Endothelial cell of umbilical vein (primary cell): ENCODE measurements around the gene MGAT5. TPM values are rescaled to one million over a fixed set of nuclear protein-coding genes. Genes with fewer than 3 reads are reported as not detected.

Experiments
- BruUV-seq: library from RNA; stranded (reverse); fragments of 400-500 nt; replicated peaks from 2 replicates; lab custom pipeline; 2021; lab: Mats Ljungman, UMichigan
- CTCF ChIA-PET: fragments of 300-600, 350-600 bp; sonication (Branson Sonifier 250); formaldehyde crosslinking; loops from one replicate; lab custom pipeline; 2021; ENCODE audit warnings: antibody characterized with exemption, inconsistent platforms; lab: Charles Lee
- POLR2A ChIA-PET: fragments of 300-600, 350-600 bp; sonication (Branson Sonifier 250); formaldehyde crosslinking; loops from one replicate; lab custom pipeline; 2021; ENCODE audit warnings: antibody characterized with exemption, inconsistent platforms; lab: Charles Lee
- DNase-seq: peaks from one replicate; pipeline ENCODE4 v3.0.0-alpha.2; 2011; ENCODE audit warnings: low read depth, low spot score
- FAIRE-seq: peaks from 2 replicates; lab custom pipeline; 2011; peaks lifted over from hg19 to GRCh38; lab: Jason Lieb, UNC
- H2AFZ ChIP-seq: 2 replicates; pipeline ENCODE4 v1.6.0; 2012; ENCODE audit warnings: low read depth, low read length, control low read depth, inconsistent platforms
- H3K27ac ChIP-seq: 2 replicates; pipeline ENCODE4 v1.5.1; 2011; ENCODE audit warnings: low read depth, mild to moderate bottlenecking, control low read depth, low read length, moderate library complexity; ENCODE audit not compliant: insufficient read depth
- H3K27me3 ChIP-seq, 2 experiments: 2 replicates each; pipeline versions ENCODE4 v1.6.0 to v1.6.1; 2011; ENCODE audit warnings: low read length in 2 of 2, mixed read lengths in 1 of 2; ENCODE audit not compliant: control insufficient read depth in 2 of 2, insufficient read depth in 2 of 2
- H3K36me3 ChIP-seq, 2 experiments: 2 replicates in 1 of 2; 3 replicates in 1 of 2; pipeline ENCODE4 v1.5.1; 2011; ENCODE audit warnings: low read length in 2 of 2, mild to moderate bottlenecking in 1 of 2, moderate library complexity in 1 of 2; ENCODE audit not compliant: control insufficient read depth in 2 of 2, insufficient read depth in 2 of 2; ENCODE audit errors: extremely low read depth in 1 of 2
- H3K4me1 ChIP-seq: 3 replicates; pipeline ENCODE4 v1.5.1; 2011; ENCODE audit warnings: mild to moderate bottlenecking, low read length; ENCODE audit not compliant: control insufficient read depth, insufficient read depth; ENCODE audit errors: extremely low read depth
- H3K4me2 ChIP-seq: 2 replicates; pipeline ENCODE4 v1.6.1; 2011; ENCODE audit warnings: low read length, control low read depth, mixed read lengths; ENCODE audit not compliant: insufficient read depth
- H3K4me3 ChIP-seq, 3 experiments: fragments of 200-600 bp in 1 of 3; sonication (generic), shearing (Covaris generic) in 1 of 3; replicated peaks in 1 of 3; 2 replicates each; pipeline ENCODE4 v1.5.1; 2011 to 2016; ENCODE audit warnings: control low read depth in 3 of 3, low read length in 3 of 3, mild to moderate bottlenecking in 2 of 3, inconsistent platforms in 1 of 3, low read depth in 1 of 3, moderate library complexity in 1 of 3; ENCODE audit not compliant: insufficient read depth in 1 of 3
- H3K79me2 ChIP-seq: 2 replicates; pipeline ENCODE4 v1.6.0; 2012; ENCODE audit warnings: low read length, inconsistent platforms; ENCODE audit not compliant: control insufficient read depth, insufficient read depth
- H3K9ac ChIP-seq: replicated peaks from 2 replicates; pipeline ENCODE3; 2011; ENCODE audit warnings: low read length, control low read depth; ENCODE audit not compliant: insufficient read depth; ENCODE audit errors: extremely low read depth
- H3K9me1 ChIP-seq: replicated peaks from 3 replicates; pipeline ENCODE4 v1.6.0; 2011; ENCODE audit warnings: mild to moderate bottlenecking, low read length; ENCODE audit not compliant: control insufficient read depth, insufficient read depth; ENCODE audit errors: extremely low read depth
- H3K9me3 ChIP-seq: replicated peaks from 2 replicates; pipeline ENCODE4 v1.5.1; 2012; ENCODE audit warnings: low read length, inconsistent platforms; ENCODE audit not compliant: control insufficient read depth, insufficient read depth
- H4K20me1 ChIP-seq: replicated peaks from 2 replicates; pipeline ENCODE3; 2011; ENCODE audit warnings: mild to moderate bottlenecking, low read length; ENCODE audit not compliant: control insufficient read depth, insufficient read depth; ENCODE audit errors: extremely low read depth
- CTCF ChIP-seq, 2 donors: IDR thresholded peaks; 1 replicate in 1 of 2; 2 replicates in 1 of 2; pipeline ENCODE4 v1.5.1; 2011; ENCODE audit warnings: low read length in 2 of 2, mild to moderate bottlenecking in 2 of 2, moderate library complexity in 2 of 2, control low read depth in 1 of 2, inconsistent platforms in 1 of 2, low read depth in 1 of 2; ENCODE audit not compliant: insufficient read depth in 1 of 2; ENCODE audit errors: extremely low read depth in 1 of 2
- EZH2 ChIP-seq: IDR thresholded peaks from 2 replicates; pipeline ENCODE4 v1.6.1; 2012; ENCODE audit warnings: borderline replicate concordance, low read depth, mild to moderate bottlenecking, moderate library complexity, low read length, inconsistent platforms; ENCODE audit not compliant: severe bottlenecking
- FOS ChIP-seq: IDR thresholded peaks from 2 replicates; pipeline ENCODE4 v1.6.1; 2011; ENCODE audit warnings: mild to moderate bottlenecking, low read length, moderate library complexity, borderline replicate concordance; ENCODE audit not compliant: insufficient read depth
- GATA2 ChIP-seq: IDR thresholded peaks from 2 replicates; pipeline ENCODE4 v1.7.0; 2011; ENCODE audit warnings: low read depth, mild to moderate bottlenecking, moderate library complexity, mixed read lengths, low read length; ENCODE audit not compliant: insufficient read length, insufficient read depth
- JUN ChIP-seq: IDR thresholded peaks from 2 replicates; pipeline ENCODE4 v1.6.1; 2011; ENCODE audit warnings: borderline replicate concordance, low read depth; ENCODE audit not compliant: insufficient read length, insufficient read depth
- MYC ChIP-seq: IDR thresholded peaks from one replicate; pipeline ENCODE4 v1.6.1; 2011; ENCODE audit warnings: mild to moderate bottlenecking, low read depth, low read length
- POLR2A ChIP-seq: IDR thresholded peaks from 2 replicates; pipeline ENCODE4 v1.6.1; 2012; ENCODE audit warnings: low read depth, mild to moderate bottlenecking, control low read depth, low read length
- dilution Hi-C: fragments of 300-500 bp; cut with MboI; formaldehyde crosslinking; loops from one replicate; pipeline ENCODE4 v1.15.0; 2019; ENCODE audit warnings: low sequenced_read_pairs; ENCODE audit not compliant: extremely low pct_ligation_motif_present
- intact Hi-C: fragments of 100-400 bp; cut with micrococcal nuclease; formaldehyde crosslinking; loops from one replicate; pipeline ENCODE4 v1.10.0; 2022
- polyA plus RNA-seq, 4 experiments: library from polyadenylated mRNA; depleted of rRNA in 3 of 4; stranded (reverse) in 3 of 4; unstranded in 1 of 4; fragments of >200 nt; gene quantifications; 2 replicates each; pipeline versions ENCODE4 v1.2.1 to v1.2.3, GENCODE V29; 2011 to 2012; ENCODE audit warnings: missing spikeins in 1 of 4
- total RNA-seq: library from RNA; stranded (reverse); gene quantifications from 2 replicates; pipeline ENCODE4 v1.2.3, GENCODE V29; 2021
- TF ChIP-seq, protein P1 (sequence below): IDR thresholded peaks from 2 replicates; pipeline ENCODE4 v1.6.1; 2011; ENCODE audit not compliant: insufficient read depth, insufficient read length

The MGAT5 gene
- total and polyA plus RNA-seq, 2 donors (not counting 3 experiments of a cell fraction or from before 2014, with no cell fraction given), result 17.7 to 84.1 TPM

GRCh38 chr2:134228493-134228903, 25.4 kb upstream of the MGAT5 start:
- TF ChIP-seq JUN (no peak), POLR2A (no peak), EZH2 (no peak), MYC (no peak), GATA2 (no peak), FOS (no peak), CTCF (IDR thresholded peaks at IDR 0.05; ENCODE audit: extremely low read depth in 1 of 2, insufficient read depth in 1 of 2, low read depth in 1 of 2, low read length in 2 of 2) (peak; percentile 35 to 40)
- TF ChIP-seq, protein P1, sequence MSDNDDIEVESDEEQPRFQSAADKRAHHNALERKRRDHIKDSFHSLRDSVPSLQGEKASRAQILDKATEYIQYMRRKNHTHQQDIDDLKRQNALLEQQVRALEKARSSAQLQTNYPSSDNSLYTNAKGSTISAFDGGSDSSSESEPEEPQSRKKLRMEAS, result no peak
- no peaks in the 10 kb centered on the region for H3K9me3 ChIP-seq
- no peaks in the 10 kb centered on the region for H3K36me3 ChIP-seq
- no peak overlapping the region for H3K4me3 ChIP-seq
- DNase-seq, result no peak
- no peak overlapping the region for H3K4me2 ChIP-seq
- no peak overlapping the region for H3K9ac ChIP-seq
- H2AFZ ChIP-seq, result no peak overlapping the region
- dilution Hi-C loops (no loop called here), intact Hi-C loops (loop anchor here (2.0 to 5.0 kb wide), 2 partner anchors 184 to 222 kb away; no protein-coding TSS in a partner anchor)
- H3K27me3 ChIP-seq, result no peaks in the 10 kb centered on the region
- ChIA-PET CTCF (interaction anchor here (0.6 to 3.5 kb wide), 10 partner anchors 9 to 222 kb away, joined by 3 to 12 read pairs (median 4); no protein-coding TSS in a partner anchor), POLR2A (no interaction called here)
- H3K4me1 ChIP-seq, result no peaks in the 10 kb centered on the region
- H3K27ac ChIP-seq, result no peak overlapping the region
- no peaks in the 10 kb centered on the region for H3K9me1 ChIP-seq
- peaks cover 16% of the 10 kb centered on the region for H3K79me2 ChIP-seq
- FAIRE-seq, result no peak
- no TSS peak for BruUV-seq
- H4K20me1 ChIP-seq, result peaks cover 3% of the 10 kb centered on the region
